RWPE1 (cell line): ENCODE data around the gene SLC34A1.

ENCODE experiments used
- CTCF ChIA-PET: fragments of 350-600 bp; sonication (Branson Sonifier 250); formaldehyde crosslinking; extraction: SDS; loops from one replicate; lab custom pipeline; 2021; lab: Yijun Ruan, JAX
- POLR2A ChIA-PET: fragments of 400-600 bp; formaldehyde crosslinking; extraction: SDS; loops from one replicate; lab custom pipeline; 2020; ENCODE audit warnings: antibody characterized with exemption; ENCODE audit not compliant: low non-redundant PET; lab: Yijun Ruan, JAX
- DNase-seq: peaks from one replicate; pipeline ENCODE4 v3.0.0; 2012; ENCODE audit warnings: low spot score
- H3K27ac ChIP-seq: fragments of 450-650 bp; 2 replicates; pipeline ENCODE4 v1.5.1; 2017
- CTCF ChIP-seq: fragments of 450-650 bp; conservative IDR thresholded peaks from 2 replicates; pipeline ENCODE4 v1.5.1; 2017; ENCODE audit warnings: low read depth, mild to moderate bottlenecking

SLC34A1 gene

GRCh38 chr5:177397875-177398390 is 13.7 kb downstream of the SLC34A1 start:
- DNase-seq, result no peak
- ChIA-PET CTCF (interaction anchor here (0.6 kb wide), 1 partner anchor 13 kb away, joined by 5 read pairs; no protein-coding TSS in a partner anchor), POLR2A (interaction anchor here (0.5 kb wide), 1 partner anchor 54 kb away, joined by 4 read pairs; no protein-coding TSS in a partner anchor)
- no peak for TF ChIP-seq CTCF
- H3K27ac ChIP-seq, result no peak overlapping the region

GRCh38 chr5:177399997-177400868 is 16.0 kb downstream of the SLC34A1 start, which contains the start of gene PFN3:
Gene PFN3, minus strand, starts transcription at chr5:177400661. Its CDS starts 85 bp downstream, at chr5:177400576.
- no peak within 1 kb of the TSS for H3K27ac ChIP-seq
- no peak for DNase-seq
- ChIA-PET CTCF (interaction anchor here (6.5 kb wide), 2 partner anchors 9 to 57 kb away, joined by 162 to 210 read pairs; no protein-coding TSS in a partner anchor), POLR2A (no interaction called here)
- TF ChIP-seq CTCF, result no peak

- TF ChIP-seq CTCF, result peak; percentile 79
- H3K27ac ChIP-seq, result peak overlapping the region; percentile 78
- peak; percentile 92 for DNase-seq
These were observed 18.2 kb downstream of the SLC34A1 start for GRCh38 chr5:177402271-177403043.

GRCh38 chr5:177403102-177403791 is 19.0 kb downstream of the SLC34A1 start:
- DNase-seq, result peak; percentile 69
- ChIA-PET POLR2A (interaction anchor here (0.9 to 3.0 kb wide), 10 partner anchors 13 to 92 kb away, joined by 3 to 20 read pairs (median 4); partner anchors contain the start of gene GRK6), CTCF (interaction anchor here (0.6 to 6.5 kb wide), 44 partner anchors 11 to 743 kb away, joined by 3 to 210 read pairs (median 5); partner anchors contain the start of genes GRK6, LMAN2, MXD3 and PDLIM7)
- H3K27ac ChIP-seq, result peak overlapping the region; percentile 78
- TF ChIP-seq CTCF, result no peak

More at GRCh38 chr5:177402271-177403043, 18.2 kb downstream of the SLC34A1 start:
- POLR2A ChIA-PET, result interaction anchor here (0.9 to 3.0 kb wide), 7 partner anchors 12 to 53 kb away, joined by 3 to 20 read pairs (median 4); no protein-coding TSS in a partner anchor
- CTCF ChIA-PET, result interaction anchor here (0.6 to 6.5 kb wide), 29 partner anchors 11 to 742 kb away, joined by 3 to 210 read pairs (median 6); partner anchors contain the start of genes GRK6, LMAN2, MXD3 and PRR7

GRCh38 chr5:177403792-177404640 is 19.8 kb downstream of the SLC34A1 start:
- POLR2A ChIA-PET, result interaction anchor here (0.6 to 3.0 kb wide), 11 partner anchors 10 to 200 kb away, joined by 3 to 20 read pairs (median 3); partner anchors contain the start of gene GRK6
- peak overlapping the region; percentile 78 for H3K27ac ChIP-seq
- CTCF ChIA-PET, result interaction anchor here (0.5 to 6.5 kb wide), 47 partner anchors 10 to 395 kb away, joined by 3 to 210 read pairs (median 4); partner anchors contain the start of genes GRK6, PDLIM7, PRR7 and RGS14

More at GRCh38 chr5:177403792-177404640, 19.8 kb downstream of the SLC34A1 start:
- DNase-seq, result peak; percentile 89
- peak; percentile 79 for TF ChIP-seq CTCF
